NCI-H774 (cell line): Measurements from ENCODE around the gene PRKCA.
"Not testable (repeated sequence)": the region's sequence is repeated elsewhere in the genome, so short reads cannot be mapped to it uniquely, and the experiment has no call there.

Experiments
- DNase-seq: peaks from one replicate; lab custom pipeline; 2025; lab: John Stamatoyannopoulos, UW

The PRKCA gene

GRCh38 chr17:66684261-66684660 is 381.8 kb downstream of the PRKCA start:
- DNase-seq = no peak

GRCh38 chr17:66684731-66685130 is 382.3 kb downstream of the PRKCA start:
- no peak for DNase-seq

- DNase-seq = no peak
Measured at GRCh38 chr17:66686601-66687000, 384.2 kb downstream of the PRKCA start.

- no peak for DNase-seq
Measured at GRCh38 chr17:66687570-66688284, 385.3 kb downstream of the PRKCA start.

GRCh38 chr17:66689221-66689620 is 386.8 kb downstream of the PRKCA start:
- no peak for DNase-seq

- no peak for DNase-seq
Measured at GRCh38 chr17:66690166-66690565, 387.8 kb downstream of the PRKCA start.

- DNase-seq = peak; percentile 63
Measured at GRCh38 chr17:66691644-66692420, 389.4 kb downstream of the PRKCA start.

- no peak for DNase-seq
Measured at GRCh38 chr17:66692421-66692690, 389.9 kb downstream of the PRKCA start.

GRCh38 chr17:66695098-66695497 is 392.7 kb downstream of the PRKCA start:
- no peak for DNase-seq

- no peak for DNase-seq
Measured at GRCh38 chr17:66698270-66698669, 395.9 kb downstream of the PRKCA start.

GRCh38 chr17:66701462-66701861 is 399.0 kb downstream of the PRKCA start:
- DNase-seq = no peak

GRCh38 chr17:66702106-66702936 is 399.9 kb downstream of the PRKCA start:
- no peak for DNase-seq

- DNase-seq = peak; percentile 30
Measured at GRCh38 chr17:66704858-66705520, 402.6 kb downstream of the PRKCA start.

- no peak for DNase-seq
Measured at GRCh38 chr17:66706851-66707450, 404.5 kb downstream of the PRKCA start.

GRCh38 chr17:66711401-66711800 is 409.0 kb downstream of the PRKCA start:
- DNase-seq = no peak

- peak; percentile 79 for DNase-seq
Measured at GRCh38 chr17:66711881-66712321, 409.5 kb downstream of the PRKCA start.

GRCh38 chr17:66712453-66712852 is 410.0 kb downstream of the PRKCA start:
- DNase-seq = no peak

GRCh38 chr17:66713021-66713532 is 410.7 kb downstream of the PRKCA start:
- not testable (repeated sequence) for DNase-seq

GRCh38 chr17:66713533-66714042 is 411.2 kb downstream of the PRKCA start:
- no peak for DNase-seq

GRCh38 chr17:66714046-66715023 is 411.9 kb downstream of the PRKCA start:
- DNase-seq = no peak
